Measurements from ENCODE around the gene FAM200A.
"Not testable (repeated sequence)": the region's sequence is repeated elsewhere in the genome, so short reads cannot be mapped to it uniquely, and the experiment has no call there.

Gene FAM200A

GRCh38 chr7:99579956-99580777, 28.3 kb upstream of the FAM200A start:
- no peak for DNase-seq (ENCODE audit: low read depth)
- no peak for TF ChIP-seq CTCF (IDR thresholded peaks at IDR 0.05; ENCODE audit: control insufficient read depth, extremely low read depth, insufficient read depth)
- H3K4me3 ChIP-seq (ENCODE audit: low read depth, low read length): no peak overlapping the region

GRCh38 chr7:99579281-99579955, 27.5 kb upstream of the FAM200A start:
- no peak for TF ChIP-seq CTCF (IDR thresholded peaks at IDR 0.05; ENCODE audit: control insufficient read depth, extremely low read depth, insufficient read depth)
- no peak for DNase-seq (ENCODE audit: low read depth)
- no peak overlapping the region for H3K4me3 ChIP-seq (ENCODE audit: low read depth, low read length)

GRCh38 chr7:99576251-99576650, 24.3 kb upstream of the FAM200A start:
- no peak overlapping the region for H3K4me3 ChIP-seq (ENCODE audit: low read depth, low read length)
- no peak for DNase-seq (ENCODE audit: low read depth)
- no peak for TF ChIP-seq CTCF (IDR thresholded peaks at IDR 0.05; ENCODE audit: control insufficient read depth, extremely low read depth, insufficient read depth)

- no peak for TF ChIP-seq CTCF (IDR thresholded peaks at IDR 0.05; ENCODE audit: control insufficient read depth, extremely low read depth, insufficient read depth)
- H3K4me3 ChIP-seq (ENCODE audit: low read depth, low read length): no peak overlapping the region
- no peak for DNase-seq (ENCODE audit: low read depth)
Measured at GRCh38 chr7:99573257-99573656, 21.3 kb upstream of the FAM200A start.

- TF ChIP-seq CTCF (IDR thresholded peaks at IDR 0.05; ENCODE audit: control insufficient read depth, extremely low read depth, insufficient read depth): no peak
- no peak overlapping the region for H3K4me3 ChIP-seq (ENCODE audit: low read depth, low read length)
- no peak for DNase-seq (ENCODE audit: low read depth)
Measured at GRCh38 chr7:99571768-99572167, 19.9 kb upstream of the FAM200A start.

- DNase-seq (ENCODE audit: low read depth); H3K4me3 ChIP-seq (ENCODE audit: low read depth, low read length): not testable (repeated sequence)
Measured at GRCh38 chr7:99568770-99569169, 16.9 kb upstream of the FAM200A start.

- H3K4me3 ChIP-seq (ENCODE audit: low read depth, low read length): no peak overlapping the region
- DNase-seq (ENCODE audit: low read depth): no peak
- TF ChIP-seq CTCF (IDR thresholded peaks at IDR 0.05; ENCODE audit: control insufficient read depth, extremely low read depth, insufficient read depth): no peak
Measured at GRCh38 chr7:99563650-99564049, 11.7 kb upstream of the FAM200A start.

Data from LNCaP clone FGC (cell line).